ENCODE measurements around the gene USP44.

The USP44 gene

DNA sequence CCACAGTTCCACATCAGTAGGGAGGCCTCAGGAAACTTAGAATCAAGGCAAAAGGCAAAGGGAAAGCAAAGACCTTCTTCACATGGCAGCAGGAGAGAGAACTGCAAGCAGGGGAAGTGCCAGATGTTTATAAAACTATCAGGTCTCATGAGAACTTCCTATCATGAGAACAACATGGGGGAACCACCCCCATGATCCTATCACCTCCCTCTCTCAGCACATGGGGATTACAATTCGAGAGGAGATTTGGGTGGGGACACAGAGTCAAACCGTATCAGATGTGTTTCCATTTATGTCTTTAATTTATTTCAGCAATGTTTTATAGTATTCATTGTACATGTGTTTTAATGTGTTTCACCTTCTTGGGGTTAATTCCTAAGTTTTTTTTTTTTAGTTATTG is 51.5 kb downstream of the USP44 start:
- no peak overlapping the region for H3K4me3 ChIP-seq (ENCODE audit: control insufficient read depth, low read depth, low read length)
- TF ChIP-seq, protein P1, sequence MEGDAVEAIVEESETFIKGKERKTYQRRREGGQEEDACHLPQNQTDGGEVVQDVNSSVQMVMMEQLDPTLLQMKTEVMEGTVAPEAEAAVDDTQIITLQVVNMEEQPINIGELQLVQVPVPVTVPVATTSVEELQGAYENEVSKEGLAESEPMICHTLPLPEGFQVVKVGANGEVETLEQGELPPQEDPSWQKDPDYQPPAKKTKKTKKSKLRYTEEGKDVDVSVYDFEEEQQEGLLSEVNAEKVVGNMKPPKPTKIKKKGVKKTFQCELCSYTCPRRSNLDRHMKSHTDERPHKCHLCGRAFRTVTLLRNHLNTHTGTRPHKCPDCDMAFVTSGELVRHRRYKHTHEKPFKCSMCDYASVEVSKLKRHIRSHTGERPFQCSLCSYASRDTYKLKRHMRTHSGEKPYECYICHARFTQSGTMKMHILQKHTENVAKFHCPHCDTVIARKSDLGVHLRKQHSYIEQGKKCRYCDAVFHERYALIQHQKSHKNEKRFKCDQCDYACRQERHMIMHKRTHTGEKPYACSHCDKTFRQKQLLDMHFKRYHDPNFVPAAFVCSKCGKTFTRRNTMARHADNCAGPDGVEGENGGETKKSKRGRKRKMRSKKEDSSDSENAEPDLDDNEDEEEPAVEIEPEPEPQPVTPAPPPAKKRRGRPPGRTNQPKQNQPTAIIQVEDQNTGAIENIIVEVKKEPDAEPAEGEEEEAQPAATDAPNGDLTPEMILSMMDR (conservative IDR thresholded peaks at IDR 0.05; ENCODE audit: control insufficient read depth, insufficient read depth, low read depth, low read length) = no peak
- no peak for DNase-seq (ENCODE audit: low read depth)

DNA sequence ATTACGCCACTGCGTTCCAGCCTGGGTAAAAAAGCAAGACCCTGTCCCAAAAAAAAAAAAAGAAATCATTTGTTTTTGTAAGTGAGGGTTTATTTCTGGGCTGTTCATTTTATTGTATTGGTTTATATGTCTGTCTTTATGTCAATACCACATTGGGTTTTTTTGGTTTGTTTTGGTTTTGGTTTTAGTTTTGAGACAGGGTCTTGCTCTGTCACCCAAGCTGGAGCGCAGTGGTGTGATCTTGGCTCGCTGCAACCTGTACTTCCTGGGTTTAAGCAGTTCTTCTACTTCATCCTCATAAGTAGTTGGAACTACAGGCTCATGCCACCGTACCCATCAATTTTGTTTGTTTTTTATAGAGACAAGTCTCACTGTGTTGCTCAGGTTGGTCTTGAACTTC is 52.3 kb downstream of the USP44 start:
- H3K4me3 ChIP-seq (ENCODE audit: control insufficient read depth, low read depth, low read length) = no peak overlapping the region
- no peak for DNase-seq (ENCODE audit: low read depth)
- TF ChIP-seq, protein P1 (conservative IDR thresholded peaks at IDR 0.05; ENCODE audit: control insufficient read depth, insufficient read depth, low read depth, low read length) = no peak

DNA sequence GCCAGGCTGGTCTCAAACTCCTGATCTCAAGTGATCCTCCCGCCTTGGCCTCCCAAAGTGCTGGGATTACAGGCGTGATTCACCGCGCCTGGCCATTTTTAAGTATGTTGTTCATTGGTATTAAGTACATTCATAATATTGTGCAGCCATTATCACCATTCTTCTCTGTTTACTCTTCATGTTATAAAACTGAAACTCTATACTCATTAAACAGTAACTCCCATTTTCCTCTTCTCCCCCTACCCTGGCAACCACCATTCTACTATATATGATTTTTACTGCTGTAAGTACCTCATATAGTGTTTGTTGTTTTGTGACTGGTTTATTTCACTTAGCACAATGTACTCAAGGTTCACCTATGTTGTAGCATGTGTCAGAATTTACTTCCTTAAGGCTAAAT is 54.2 kb downstream of the USP44 start:
- H3K4me3 ChIP-seq (ENCODE audit: control insufficient read depth, low read depth, low read length) = no peak overlapping the region
- no peak for DNase-seq (ENCODE audit: low read depth)
- TF ChIP-seq, protein P1 (conservative IDR thresholded peaks at IDR 0.05; ENCODE audit: control insufficient read depth, insufficient read depth, low read depth, low read length) = no peak

DNA sequence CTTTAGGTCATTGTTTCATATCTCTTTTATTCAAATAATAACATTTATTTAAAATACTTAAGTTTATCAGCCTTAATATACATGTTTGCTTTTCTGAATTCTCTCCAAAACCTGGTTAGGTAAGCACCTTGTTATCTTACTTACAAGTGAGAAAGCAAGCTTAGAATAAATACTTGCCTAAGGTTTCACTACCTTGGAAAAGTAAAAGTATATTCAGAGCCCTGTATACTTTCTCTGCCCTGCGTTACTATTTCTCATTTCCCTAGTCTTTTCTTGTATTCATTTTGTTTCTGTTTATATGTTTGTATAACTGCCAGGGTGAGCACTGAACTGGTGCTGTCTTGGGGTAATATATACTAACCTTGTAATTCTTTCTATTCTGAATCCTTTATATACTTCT is 55.8 kb downstream of the USP44 start:
- TF ChIP-seq, protein P1 (conservative IDR thresholded peaks at IDR 0.05; ENCODE audit: control insufficient read depth, insufficient read depth, low read depth, low read length) = no peak

DNA sequence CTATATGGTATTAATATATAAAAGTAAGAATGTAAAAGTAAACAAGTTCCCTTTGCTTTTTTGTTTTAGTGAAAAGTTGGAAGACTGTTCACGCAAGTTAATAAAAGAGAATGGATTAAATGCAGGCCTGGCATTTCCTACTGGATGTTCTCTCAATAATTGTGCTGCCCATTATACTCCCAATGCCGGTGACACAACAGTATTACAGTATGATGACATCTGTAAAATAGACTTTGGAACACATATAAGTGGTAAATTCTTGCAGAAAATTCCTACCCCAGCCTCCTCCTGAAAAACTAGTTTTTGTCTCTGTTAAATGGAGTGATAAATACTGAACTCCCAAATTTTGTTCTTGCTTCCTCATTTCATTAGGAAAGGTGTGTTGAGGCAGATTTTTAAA is 56.4 kb downstream of the USP44 start:
- TF ChIP-seq, protein P1 (conservative IDR thresholded peaks at IDR 0.05; ENCODE audit: control insufficient read depth, insufficient read depth, low read depth, low read length) = no peak
- no peak overlapping the region for H3K4me3 ChIP-seq (ENCODE audit: control insufficient read depth, low read depth, low read length)
- no peak for DNase-seq (ENCODE audit: low read depth)

More for the DNA sequence above, 55.8 kb downstream of the USP44 start:
- H3K4me3 ChIP-seq (ENCODE audit: control insufficient read depth, low read depth, low read length) = no peak overlapping the region
- no peak for DNase-seq (ENCODE audit: low read depth)

DNA sequence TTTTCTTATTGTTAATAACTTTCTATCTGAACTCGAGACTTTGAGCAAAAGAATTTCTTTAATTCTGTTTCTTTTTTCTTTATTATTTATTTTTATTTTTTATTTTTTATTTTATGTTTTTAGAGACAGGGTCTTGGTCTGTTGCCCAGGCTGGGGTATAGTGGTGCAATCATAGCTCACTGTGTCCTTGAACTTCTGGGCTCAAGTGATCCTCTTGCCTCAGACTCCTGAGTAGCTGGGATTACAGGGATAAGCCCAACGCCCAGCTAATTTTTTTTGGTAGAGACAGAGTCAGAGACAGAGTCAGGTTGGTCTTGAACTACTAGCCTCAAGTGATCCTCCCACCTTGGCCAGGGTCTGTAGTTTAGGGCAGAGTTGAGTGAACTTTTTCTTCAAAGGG is 58.8 kb downstream of the USP44 start:
- no peak for DNase-seq (ENCODE audit: low read depth)
- H3K4me3 ChIP-seq (ENCODE audit: control insufficient read depth, low read depth, low read length) = no peak overlapping the region
- TF ChIP-seq, protein P1 (conservative IDR thresholded peaks at IDR 0.05; ENCODE audit: control insufficient read depth, insufficient read depth, low read depth, low read length) = no peak

DNA sequence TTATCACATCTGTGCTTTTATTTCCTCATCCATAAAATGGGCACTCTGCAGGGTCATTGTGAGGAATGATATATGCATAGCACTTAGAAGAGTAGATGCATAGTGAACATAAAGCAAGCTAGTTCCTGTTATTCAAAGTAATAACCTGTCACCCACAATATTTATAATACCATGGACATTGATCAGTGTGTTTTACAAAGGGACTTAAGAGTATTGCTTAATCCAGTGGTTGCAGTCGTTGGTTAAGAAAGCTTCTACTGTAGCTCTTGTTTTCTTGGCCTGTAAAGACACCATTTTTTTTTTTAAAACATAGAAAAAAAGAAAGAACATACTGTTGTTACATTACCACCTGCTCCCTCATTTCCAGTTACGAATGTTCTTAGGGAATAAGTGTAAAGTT is 64.3 kb downstream of the USP44 start:
- H3K4me3 ChIP-seq (ENCODE audit: control insufficient read depth, low read depth, low read length) = no peak overlapping the region
- no peak for DNase-seq (ENCODE audit: low read depth)
- TF ChIP-seq, protein P1 (conservative IDR thresholded peaks at IDR 0.05; ENCODE audit: control insufficient read depth, insufficient read depth, low read depth, low read length) = no peak
